ENCODE data around the gene PRKN.

PRKN gene

DNA sequence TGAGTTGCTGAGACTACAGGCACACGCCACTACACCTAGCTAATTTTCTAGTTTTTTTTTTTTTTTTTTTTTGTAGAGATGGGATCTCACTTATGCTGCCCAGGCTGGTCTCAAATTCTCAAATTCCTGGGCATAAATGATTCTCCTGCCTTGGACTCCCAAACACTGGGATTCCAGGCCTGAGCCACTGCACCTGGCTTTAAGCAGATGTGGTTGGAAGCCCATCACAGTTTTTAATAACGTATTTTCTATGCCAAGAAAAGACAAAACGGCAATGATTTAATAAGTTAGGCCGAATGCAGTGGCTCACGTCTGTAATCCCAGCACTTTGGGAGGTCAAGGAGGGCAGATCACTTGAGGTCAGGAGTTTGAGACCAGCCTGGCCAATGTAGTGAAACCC lies 456.6 kb downstream of the PRKN start:
- TF ChIP-seq EZH2phosphoT487 (IDR thresholded peaks at IDR 0.05; ENCODE audit: low read depth), result no peak
- TF ChIP-seq, protein P1, sequence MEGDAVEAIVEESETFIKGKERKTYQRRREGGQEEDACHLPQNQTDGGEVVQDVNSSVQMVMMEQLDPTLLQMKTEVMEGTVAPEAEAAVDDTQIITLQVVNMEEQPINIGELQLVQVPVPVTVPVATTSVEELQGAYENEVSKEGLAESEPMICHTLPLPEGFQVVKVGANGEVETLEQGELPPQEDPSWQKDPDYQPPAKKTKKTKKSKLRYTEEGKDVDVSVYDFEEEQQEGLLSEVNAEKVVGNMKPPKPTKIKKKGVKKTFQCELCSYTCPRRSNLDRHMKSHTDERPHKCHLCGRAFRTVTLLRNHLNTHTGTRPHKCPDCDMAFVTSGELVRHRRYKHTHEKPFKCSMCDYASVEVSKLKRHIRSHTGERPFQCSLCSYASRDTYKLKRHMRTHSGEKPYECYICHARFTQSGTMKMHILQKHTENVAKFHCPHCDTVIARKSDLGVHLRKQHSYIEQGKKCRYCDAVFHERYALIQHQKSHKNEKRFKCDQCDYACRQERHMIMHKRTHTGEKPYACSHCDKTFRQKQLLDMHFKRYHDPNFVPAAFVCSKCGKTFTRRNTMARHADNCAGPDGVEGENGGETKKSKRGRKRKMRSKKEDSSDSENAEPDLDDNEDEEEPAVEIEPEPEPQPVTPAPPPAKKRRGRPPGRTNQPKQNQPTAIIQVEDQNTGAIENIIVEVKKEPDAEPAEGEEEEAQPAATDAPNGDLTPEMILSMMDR (IDR thresholded peaks at IDR 0.05; ENCODE audit: low read depth, low read length), result no peak
- Histone ChIP-seq H3K4me2 (ENCODE audit: low read length) (no peak overlapping the region), H3K27me3 (ENCODE audit: low read depth, low read length) (no peaks in the 10 kb centered on the region), H3K79me2 (ENCODE audit: low read length) (no peaks in the 10 kb centered on the region), H4K20me1 (ENCODE audit: insufficient read depth, low read length) (no peaks in the 10 kb centered on the region), H3K36me3 (replicated peaks; ENCODE audit: low read depth, low read length) (no peaks in the 10 kb centered on the region), H3K9me3 (ENCODE audit: insufficient read depth, low read length) (no peaks in the 10 kb centered on the region), H3K9ac (ENCODE audit: low read length) (no peak overlapping the region), H3K27ac (ENCODE audit: low read length) (no peak overlapping the region), H3K4me3 (ENCODE audit: low read length) (no peak overlapping the region), H2AFZ (ENCODE audit: low read depth, low read length) (no peak overlapping the region), H3K4me1 (ENCODE audit: low read length) (no peaks in the 10 kb centered on the region)

DNA sequence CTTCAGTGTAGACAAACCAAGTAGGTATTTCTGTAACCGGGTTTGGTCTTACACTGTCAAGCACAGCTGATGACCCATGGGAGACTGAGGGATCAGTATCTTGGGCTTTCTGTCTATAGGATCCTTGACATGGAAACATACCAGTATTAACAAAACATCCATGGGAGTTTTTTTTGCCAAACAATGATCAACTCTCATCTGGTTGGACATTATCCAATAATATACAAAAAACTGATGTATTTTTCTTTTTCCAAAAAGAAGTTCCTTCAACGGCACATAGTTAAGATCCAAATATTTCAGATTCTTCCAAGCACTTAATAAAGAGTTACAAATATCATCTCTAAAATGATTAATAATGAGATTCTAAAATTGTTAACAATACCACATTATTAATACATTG lies 459.9 kb downstream of the PRKN start:
- TF ChIP-seq EZH2phosphoT487 (IDR thresholded peaks at IDR 0.05; ENCODE audit: low read depth), result no peak
- TF ChIP-seq, protein P1 (IDR thresholded peaks at IDR 0.05; ENCODE audit: low read depth, low read length), result no peak
- Histone ChIP-seq H3K27ac (ENCODE audit: low read length) (no peak overlapping the region), H3K27me3 (ENCODE audit: low read depth, low read length) (no peaks in the 10 kb centered on the region), H3K9ac (ENCODE audit: low read length) (no peak overlapping the region), H2AFZ (ENCODE audit: low read depth, low read length) (no peak overlapping the region), H3K4me1 (ENCODE audit: low read length) (no peaks in the 10 kb centered on the region), H3K9me3 (ENCODE audit: insufficient read depth, low read length) (no peaks in the 10 kb centered on the region), H3K4me2 (ENCODE audit: low read length) (no peak overlapping the region), H3K36me3 (replicated peaks; ENCODE audit: low read depth, low read length) (no peaks in the 10 kb centered on the region), H3K79me2 (ENCODE audit: low read length) (no peaks in the 10 kb centered on the region), H3K4me3 (ENCODE audit: low read length) (no peak overlapping the region), H4K20me1 (ENCODE audit: insufficient read depth, low read length) (no peaks in the 10 kb centered on the region)

DNA sequence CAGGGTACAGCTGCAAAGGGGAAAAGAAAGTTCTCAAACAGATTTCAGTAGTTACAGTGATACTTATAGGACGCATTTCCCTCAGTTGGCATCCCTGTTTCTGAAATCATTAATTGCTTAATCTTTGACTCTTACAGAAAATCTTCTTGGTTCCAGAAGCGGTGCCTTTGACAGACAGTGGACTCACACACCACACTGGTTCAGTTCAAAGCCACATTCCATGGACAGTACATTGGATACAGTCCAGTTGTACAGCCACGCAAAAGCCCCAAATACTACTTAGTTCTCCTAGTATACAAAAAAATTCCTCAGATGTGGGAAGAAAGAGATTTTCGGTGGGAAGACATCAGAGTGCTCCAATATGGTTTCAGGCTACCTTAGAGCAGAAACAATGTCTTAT lies 460.4 kb downstream of the PRKN start:
- Histone ChIP-seq H4K20me1 (ENCODE audit: insufficient read depth, low read length) (no peaks in the 10 kb centered on the region), H3K79me2 (ENCODE audit: low read length) (no peaks in the 10 kb centered on the region), H3K4me2 (ENCODE audit: low read length) (no peak overlapping the region), H3K4me1 (ENCODE audit: low read length) (no peaks in the 10 kb centered on the region), H3K27me3 (ENCODE audit: low read depth, low read length) (no peaks in the 10 kb centered on the region), H3K9ac (ENCODE audit: low read length) (no peak overlapping the region), H3K27ac (ENCODE audit: low read length) (no peak overlapping the region), H3K36me3 (replicated peaks; ENCODE audit: low read depth, low read length) (no peaks in the 10 kb centered on the region), H2AFZ (ENCODE audit: low read depth, low read length) (no peak overlapping the region), H3K9me3 (ENCODE audit: insufficient read depth, low read length) (no peaks in the 10 kb centered on the region), H3K4me3 (ENCODE audit: low read length) (no peak overlapping the region)
- no peak for TF ChIP-seq EZH2phosphoT487 (IDR thresholded peaks at IDR 0.05; ENCODE audit: low read depth)
- TF ChIP-seq, protein P1 (IDR thresholded peaks at IDR 0.05; ENCODE audit: low read depth, low read length), result no peak

DNA sequence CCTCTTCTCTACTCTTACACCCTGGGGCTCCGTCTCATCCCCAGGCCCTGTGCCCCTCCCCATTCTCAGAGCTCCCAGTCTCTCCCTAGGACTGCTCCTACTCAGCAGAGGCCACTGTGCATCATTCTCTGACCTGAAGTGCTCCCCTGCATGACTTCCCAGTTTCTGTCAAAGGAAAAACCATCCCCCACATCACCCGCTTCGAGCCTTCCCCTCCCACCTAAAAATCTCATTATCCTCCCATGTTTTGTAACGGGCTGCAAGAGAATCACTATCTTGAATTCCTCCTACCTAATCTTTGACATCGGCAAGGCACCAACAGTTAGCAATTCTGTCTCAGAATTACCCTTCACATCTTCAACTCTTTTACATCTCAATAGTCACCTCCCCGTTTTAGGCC lies 463.0 kb downstream of the PRKN start:
- H3K79me2 ChIP-seq (ENCODE audit: low read length), result no peaks in the 10 kb centered on the region
- no peaks in the 10 kb centered on the region for H3K9me3 ChIP-seq (ENCODE audit: insufficient read depth, low read length)
- H3K4me1 ChIP-seq (ENCODE audit: low read length), result no peaks in the 10 kb centered on the region
- H2AFZ ChIP-seq (ENCODE audit: low read depth, low read length), result no peak overlapping the region
- no peak overlapping the region for H3K27ac ChIP-seq (ENCODE audit: low read length)
- no peaks in the 10 kb centered on the region for H3K36me3 ChIP-seq (replicated peaks; ENCODE audit: low read depth, low read length)
- H3K27me3 ChIP-seq (ENCODE audit: low read depth, low read length), result no peaks in the 10 kb centered on the region
- no peak overlapping the region for H3K4me2 ChIP-seq (ENCODE audit: low read length)
- no peak overlapping the region for H3K9ac ChIP-seq (ENCODE audit: low read length)
- TF ChIP-seq EZH2phosphoT487 (IDR thresholded peaks at IDR 0.05; ENCODE audit: low read depth), result no peak
- TF ChIP-seq, protein P1 (IDR thresholded peaks at IDR 0.05; ENCODE audit: low read depth, low read length), result no peak
- H4K20me1 ChIP-seq (ENCODE audit: insufficient read depth, low read length), result no peaks in the 10 kb centered on the region
- H3K4me3 ChIP-seq (ENCODE audit: low read length), result no peak overlapping the region

Measured in OCI-LY3 (cell line).